Stimulated activated naive CD4-positive, alpha-beta T cell (primary cell): ENCODE measurements around the gene MELTF.

ENCODE experiments used
- DNase-seq, 6 experiments: peaks; one replicate each; lab custom pipeline; 2025; lab: John Stamatoyannopoulos, UW

Gene MELTF

DNA sequence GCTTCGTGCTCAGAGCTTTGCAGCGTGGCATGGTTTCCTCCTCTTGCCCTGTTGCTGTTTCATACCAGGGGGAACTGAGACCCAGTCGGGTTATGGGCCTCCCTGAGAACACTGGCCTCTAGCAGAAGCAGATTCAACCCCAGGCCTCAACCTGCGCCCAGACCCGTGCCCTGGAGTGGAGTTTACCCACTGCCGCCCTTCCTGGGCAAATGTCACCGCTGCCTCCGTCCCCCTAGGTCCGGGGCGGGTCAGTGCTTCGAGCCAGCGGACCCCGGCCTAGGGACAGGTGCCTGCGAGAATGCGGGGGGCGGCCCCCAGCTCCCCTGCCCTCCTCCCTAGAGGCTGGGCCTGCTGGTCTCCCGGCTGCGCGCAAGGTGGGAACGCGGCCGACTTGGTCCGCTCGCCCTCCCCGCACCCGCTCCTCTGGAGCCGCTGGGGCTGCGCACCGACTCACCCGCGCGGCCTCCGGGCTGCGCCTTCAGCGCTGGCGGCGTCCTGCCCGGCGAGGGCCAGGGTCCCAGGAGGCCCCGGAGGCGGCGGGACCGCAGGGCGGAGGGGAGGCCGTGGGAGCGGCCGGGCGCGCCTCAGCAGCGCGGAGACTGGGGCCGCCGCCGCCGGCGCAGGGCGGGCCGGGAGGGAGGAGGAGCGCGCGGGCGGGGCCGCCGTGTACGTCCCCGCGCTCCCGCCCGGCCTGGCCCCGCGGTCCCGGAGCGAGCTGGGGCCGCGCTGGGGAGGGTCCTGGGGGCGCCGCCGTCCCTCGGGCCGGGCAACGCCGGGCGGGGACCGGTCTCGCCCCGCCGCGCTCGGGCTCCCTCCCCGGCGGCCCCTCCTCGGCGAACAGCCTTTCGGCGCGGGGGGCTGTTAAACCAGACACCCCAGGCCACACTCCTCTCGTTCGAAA is 61.1 kb downstream of the MELTF start, which contains the start of gene PIGZ:
Gene PIGZ (minus strand): TSS at position 601 of the 901 bp plus-strand sequence. CDS start 16,802 bp downstream, outside the sequence.
- peak in 2 of 6 experiments; percentile 4 to 14 for DNase-seq

DNA sequence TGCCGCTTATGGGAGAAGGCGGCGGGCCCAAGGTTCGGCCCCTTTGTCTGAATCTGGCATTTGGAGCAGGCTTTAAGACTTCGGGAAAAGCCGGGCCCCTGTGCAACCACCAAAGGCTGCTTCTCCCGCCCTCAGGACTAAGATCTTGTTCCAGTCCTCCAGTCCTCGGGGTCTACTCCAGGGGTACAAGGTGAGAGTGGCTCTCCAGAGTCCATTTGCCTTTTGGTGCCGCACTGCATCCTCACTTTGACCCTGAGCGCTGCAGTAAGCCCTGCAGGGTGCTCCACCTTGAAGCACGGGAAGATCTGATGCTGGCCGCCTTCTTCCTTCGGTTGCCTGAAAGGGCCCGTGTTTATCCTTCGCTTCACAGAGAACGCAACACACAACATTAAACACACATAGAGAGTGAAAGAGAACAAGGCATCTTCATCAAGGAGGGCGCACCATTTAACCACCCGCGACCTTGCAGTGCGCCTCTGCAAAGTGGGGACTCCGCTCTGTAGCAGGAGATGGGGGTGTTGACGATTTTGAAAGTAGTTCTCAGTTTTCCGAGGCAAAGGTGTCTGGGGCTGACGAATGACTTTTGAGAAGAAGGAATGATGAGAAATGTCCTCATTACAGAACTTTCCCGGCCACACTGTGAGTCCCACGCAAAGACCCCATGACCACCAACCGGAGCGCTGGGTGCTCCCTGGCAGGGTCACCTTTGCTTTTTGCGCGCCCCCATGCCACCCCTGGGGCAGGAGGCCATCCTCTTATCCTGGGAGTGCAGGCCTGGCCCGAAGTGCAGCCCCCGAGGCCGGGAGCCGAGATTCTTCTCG is 62.0 kb downstream of the MELTF start:
- DNase-seq: no peak

DNA sequence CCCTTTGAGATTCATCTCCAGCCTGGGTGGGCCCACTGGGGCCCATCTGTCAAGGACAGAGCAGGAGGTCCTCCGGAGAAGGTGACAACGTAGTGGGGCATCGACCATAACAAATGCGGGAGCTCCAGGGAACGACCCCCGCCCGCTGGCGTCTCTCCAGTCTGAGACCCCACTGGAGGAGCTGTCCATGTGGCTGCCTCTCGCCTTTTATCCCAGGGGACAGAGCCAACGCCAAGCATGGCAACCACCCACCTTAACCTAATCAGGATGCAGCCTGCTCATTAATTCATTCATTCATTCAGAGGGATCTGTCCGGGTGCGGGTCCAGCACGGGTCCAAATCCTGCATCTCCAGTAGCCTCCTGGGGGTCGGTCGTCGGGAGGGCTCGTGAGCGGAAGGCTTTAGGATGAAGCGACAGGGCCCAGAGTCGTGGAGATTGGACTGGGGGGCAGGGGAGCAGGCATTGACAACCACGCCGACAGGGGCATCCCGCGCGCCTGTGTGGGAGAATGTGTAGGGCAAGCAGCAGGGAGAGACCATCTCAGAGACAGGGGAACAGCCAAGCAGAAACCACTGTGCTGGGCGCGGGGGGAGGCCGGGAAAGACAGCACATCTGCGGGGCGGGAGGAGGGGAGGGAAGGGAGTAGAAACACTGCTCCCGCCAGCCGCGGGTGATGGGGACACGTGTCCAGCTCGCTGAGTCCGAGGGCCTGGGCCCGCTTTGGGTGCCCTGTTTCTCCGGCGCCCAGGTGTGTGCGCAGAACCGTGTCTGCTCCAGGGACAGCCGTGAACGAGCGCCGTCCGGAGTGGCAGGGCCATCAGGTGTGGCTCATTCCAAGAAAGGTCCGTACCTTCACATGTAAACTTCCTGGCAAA is 62.9 kb downstream of the MELTF start:
- DNase-seq: no peak

DNA sequence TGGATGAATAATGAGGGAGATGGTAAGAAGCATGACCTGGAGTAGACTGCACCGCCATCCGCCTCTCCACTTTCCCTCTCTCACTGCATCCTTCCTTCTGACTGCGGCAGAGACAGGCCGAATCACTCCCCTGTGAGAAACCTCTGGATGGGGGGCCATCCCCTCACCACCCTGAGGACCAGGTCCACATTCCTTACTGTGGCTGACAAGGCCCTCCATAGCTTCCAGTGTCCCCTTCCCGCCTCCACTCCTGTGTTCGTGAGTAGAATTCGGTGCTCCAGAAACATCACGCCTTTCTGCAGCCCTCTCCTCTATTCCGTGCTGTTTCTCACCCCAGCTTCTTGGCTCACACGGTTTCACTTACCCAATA is 63.8 kb downstream of the MELTF start:
- DNase-seq: no peak

DNA sequence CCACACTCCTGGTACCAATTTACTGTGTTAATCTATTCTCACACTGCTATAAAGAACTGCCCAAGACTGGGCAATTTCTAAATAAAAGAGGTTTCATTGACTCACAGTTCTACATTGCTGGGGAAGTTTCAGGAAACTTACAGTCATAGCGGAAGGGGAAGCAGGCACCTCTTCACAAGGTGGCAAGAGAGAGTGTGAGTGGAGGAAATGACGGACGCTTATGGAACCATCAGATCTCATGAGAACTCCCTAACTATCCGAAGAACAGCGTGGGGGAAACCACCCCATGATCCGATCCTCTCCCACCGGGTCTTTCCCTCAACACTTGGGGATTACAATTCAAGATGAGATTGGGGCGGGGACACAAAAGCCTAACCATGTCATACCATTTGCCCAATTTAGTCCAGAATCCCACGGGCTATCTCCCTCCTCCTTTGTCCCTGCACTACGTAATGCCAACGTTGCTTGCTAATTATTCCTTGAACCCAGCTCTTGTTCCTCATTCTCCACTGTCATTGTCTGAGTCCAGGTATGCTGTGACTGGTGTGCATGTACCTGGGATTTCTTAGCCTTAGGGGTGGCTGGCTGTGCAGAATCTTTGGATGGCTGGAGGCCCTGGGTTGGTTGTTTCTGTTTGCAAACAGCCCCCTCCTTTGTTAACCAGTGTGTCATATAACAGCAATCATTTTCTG is 64.4 kb downstream of the MELTF start:
- no peak for DNase-seq

DNA sequence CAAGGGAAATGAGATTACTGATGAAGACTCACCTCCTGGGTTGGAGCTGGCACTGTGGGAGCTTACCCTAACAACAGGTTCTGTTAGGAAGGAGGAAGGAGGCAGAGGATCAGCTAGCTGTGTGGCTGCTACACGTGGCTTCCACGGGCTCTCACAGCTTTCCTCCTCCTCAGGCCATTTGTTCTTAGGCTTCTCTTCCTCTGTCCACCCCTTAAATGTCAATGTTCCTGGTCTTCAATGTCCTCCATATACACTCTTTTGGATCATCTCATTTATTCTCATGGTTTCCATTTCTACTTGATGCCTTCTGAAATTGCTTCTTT is 66.0 kb downstream of the MELTF start:
- DNase-seq: no peak

DNA sequence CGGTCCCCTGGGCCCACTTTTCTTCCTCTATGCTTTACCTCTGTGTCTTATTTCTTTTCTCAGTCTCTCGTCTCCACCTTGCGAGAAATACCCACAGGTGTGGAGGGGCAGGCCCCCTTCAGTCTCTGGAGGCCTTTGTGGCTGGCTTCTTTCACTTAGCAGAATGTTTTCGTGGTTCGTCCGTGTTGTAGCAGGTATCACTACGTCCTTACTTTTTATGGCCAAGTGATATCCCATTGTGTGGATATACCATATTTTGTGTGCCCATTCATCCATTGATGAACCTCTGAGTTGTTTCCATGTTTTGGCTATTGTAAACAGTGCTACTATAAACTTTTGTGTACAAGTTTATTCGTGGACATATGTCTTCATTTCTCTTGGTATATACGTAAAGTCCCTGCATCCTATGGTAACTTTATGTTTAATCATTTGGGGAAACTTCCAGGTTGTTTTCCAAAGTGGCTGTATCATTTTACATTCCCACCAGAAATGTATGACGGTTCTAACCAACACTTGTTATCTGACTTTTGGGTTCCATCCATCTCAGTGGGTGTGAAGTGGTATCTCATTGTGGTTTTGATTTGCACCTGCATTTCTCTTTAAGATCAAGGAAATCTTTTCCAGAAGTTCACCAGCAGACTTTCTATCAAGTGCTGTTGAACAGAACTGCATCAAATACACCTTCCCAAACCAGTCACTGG is 66.5 kb downstream of the MELTF start:
- DNase-seq: no peak

DNA sequence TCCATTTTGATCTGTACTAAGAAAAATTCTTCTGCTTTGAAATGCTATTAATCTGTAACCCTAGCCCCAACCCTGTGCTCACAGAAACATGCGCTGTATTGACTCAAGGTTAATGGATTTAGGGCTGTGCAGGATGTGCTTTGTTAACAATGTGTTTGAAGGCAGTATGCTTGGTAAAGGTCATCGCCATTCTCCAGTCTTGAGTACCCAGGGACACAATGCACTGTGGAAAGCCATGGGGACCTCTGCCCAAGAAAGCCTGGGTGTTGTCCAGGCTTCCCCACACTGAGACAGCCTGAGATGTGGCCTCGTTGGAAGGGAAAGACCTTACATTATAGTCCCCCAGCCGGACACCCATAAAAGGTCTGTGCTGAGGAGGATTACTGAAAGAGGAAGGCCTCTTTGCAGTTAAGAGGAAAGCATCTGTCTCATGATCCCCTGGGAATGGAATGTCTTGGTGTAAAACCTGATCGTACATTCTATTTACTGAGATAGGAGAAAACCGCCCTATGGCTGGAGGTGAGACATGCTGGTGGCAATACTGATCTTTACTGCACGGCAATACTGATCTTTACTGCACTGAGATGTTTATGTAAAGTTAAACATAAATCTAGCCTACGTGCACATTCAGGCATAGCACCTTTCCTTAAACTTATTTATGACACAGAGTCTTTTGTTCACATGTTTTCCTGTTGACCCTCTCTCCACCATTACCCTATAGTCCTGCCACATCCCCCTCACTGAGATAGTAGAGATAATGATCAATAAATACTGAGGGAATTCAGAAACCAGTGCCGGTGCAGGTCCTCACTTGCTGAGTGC is 67.3 kb downstream of the MELTF start:
- no peak for DNase-seq

DNA sequence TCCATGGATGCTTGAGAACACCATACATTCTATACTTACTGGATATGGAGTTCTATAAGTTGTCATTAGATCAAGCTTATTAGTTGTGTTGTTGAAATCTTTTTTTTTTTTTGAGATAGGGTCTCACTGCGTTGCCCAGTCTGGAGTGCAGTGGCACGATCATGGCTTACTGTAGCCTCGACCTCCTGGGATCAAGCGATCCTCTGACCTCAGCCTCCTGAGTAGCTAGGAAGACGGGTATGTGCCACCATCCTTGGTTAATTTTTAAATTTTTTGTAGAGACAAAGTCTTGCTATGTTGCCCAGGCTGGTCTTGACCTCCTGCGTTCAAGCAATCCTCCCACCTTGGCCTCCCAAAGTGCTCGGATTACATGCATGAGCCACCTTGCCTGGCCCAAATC is 74.8 kb downstream of the MELTF start:
- DNase-seq: no peak
